Neural crest cell (in vitro differentiated cells): ENCODE measurements around the gene TMEM170A. TPM values are rescaled to one million over a fixed set of nuclear protein-coding genes. Genes with fewer than 3 reads are reported as not detected.

Source experiments
- DNase-seq: peaks from one replicate; pipeline ENCODE4 v3.0.0; 2021; ENCODE audit warnings: low read depth, mixed read lengths, low spot score
- H3K27ac Mint-ChIP-seq: one replicate; pipeline ENCODE4 v1.8.0; 2021; ENCODE audit warnings: mild to moderate bottlenecking, mixed read lengths; ENCODE audit not compliant: unreplicated experiment
- H3K27me3 Mint-ChIP-seq: 2 replicates; pipeline ENCODE4 v1.8.0; 2021; ENCODE audit warnings: low read depth, mild to moderate bottlenecking, mixed read lengths
- H3K36me3 Mint-ChIP-seq: 2 replicates; pipeline ENCODE4 v1.8.0; 2021; ENCODE audit warnings: low read depth, mild to moderate bottlenecking, mixed read lengths
- H3K4me1 Mint-ChIP-seq: 2 replicates; pipeline ENCODE4 v1.8.0; 2021; ENCODE audit warnings: mixed read lengths
- H3K4me3 Mint-ChIP-seq: one replicate; pipeline ENCODE4 v1.8.0; 2021; ENCODE audit warnings: mild to moderate bottlenecking, mixed read lengths
- H3K9me3 Mint-ChIP-seq: 2 replicates; pipeline ENCODE4 v1.8.0; 2021; ENCODE audit warnings: mixed read lengths
- CTCF ChIP-seq: fragments of 200-600 bp; sonication (generic); conservative IDR thresholded peaks from 2 replicates; pipeline ENCODE4 v1.5.0; 2021; ENCODE audit warnings: antibody characterized with exemption, mild to moderate bottlenecking
- total RNA-seq: library from RNA; stranded (reverse); gene quantifications from 2 replicates; pipeline ENCODE4 v1.2.1, GENCODE V29; 2021

The TMEM170A gene
- total RNA-seq, 1 donor from 2014 or later, result 50.5 TPM

- H3K27ac Mint-ChIP-seq, result no peak overlapping the region
These were observed 27.4 kb upstream of the TMEM170A start for GRCh38 chr16:75491876-75492275.

GRCh38 chr16:75488322-75488721 lies 23.8 kb upstream of the TMEM170A start:
- Mint-ChIP-seq H3K27ac (no peak overlapping the region), H3K9me3 (no peaks in the 10 kb centered on the region), H3K27me3 (no peaks in the 10 kb centered on the region), H3K4me3 (no peak overlapping the region), H3K36me3 (no peaks in the 10 kb centered on the region), H3K4me1 (no peaks in the 10 kb centered on the region)
- no peak for DNase-seq
- TF ChIP-seq CTCF, result no peak

More at GRCh38 chr16:75491876-75492275, 27.4 kb upstream of the TMEM170A start:
- Mint-ChIP-seq H3K9me3 (no peaks in the 10 kb centered on the region), H3K4me3 (peak overlapping the region; percentile 47), H3K4me1 (peaks cover 12% of the 10 kb centered on the region), H3K36me3 (no peaks in the 10 kb centered on the region), H3K27me3 (peaks cover 8% of the 10 kb centered on the region)
- no peak for TF ChIP-seq CTCF
- no peak for DNase-seq

- TF ChIP-seq CTCF, result no peak
- no peaks in the 10 kb centered on the region for H3K27me3 Mint-ChIP-seq
- H3K36me3 Mint-ChIP-seq, result no peaks in the 10 kb centered on the region
- H3K4me1 Mint-ChIP-seq, result no peaks in the 10 kb centered on the region
- H3K27ac Mint-ChIP-seq, result no peak overlapping the region
- no peaks in the 10 kb centered on the region for H3K9me3 Mint-ChIP-seq
- H3K4me3 Mint-ChIP-seq, result no peak overlapping the region
- DNase-seq, result no peak
These were observed 22.3 kb upstream of the TMEM170A start for GRCh38 chr16:75486676-75487313.

GRCh38 chr16:75486014-75486675 lies 21.7 kb upstream of the TMEM170A start:
- no peak overlapping the region for H3K4me3 Mint-ChIP-seq

More at GRCh38 chr16:75486014-75486675, 21.7 kb upstream of the TMEM170A start:
- Mint-ChIP-seq H3K9me3 (no peaks in the 10 kb centered on the region), H3K36me3 (no peaks in the 10 kb centered on the region), H3K4me1 (no peaks in the 10 kb centered on the region), H3K27me3 (no peaks in the 10 kb centered on the region), H3K27ac (no peak overlapping the region)
- no peak for DNase-seq
- no peak for TF ChIP-seq CTCF
